HG03457 (cell line): Measurements from ENCODE around the gene SCAPER.

Experiments
- ATAC-seq: cut with Tn5 transposase; IDR thresholded peaks from one replicate; pipeline ENCODE4 v1.9.1; 2021; ENCODE audit warnings: moderate number of reproducible peaks; ENCODE audit not compliant: unreplicated experiment

The SCAPER gene, protein sequence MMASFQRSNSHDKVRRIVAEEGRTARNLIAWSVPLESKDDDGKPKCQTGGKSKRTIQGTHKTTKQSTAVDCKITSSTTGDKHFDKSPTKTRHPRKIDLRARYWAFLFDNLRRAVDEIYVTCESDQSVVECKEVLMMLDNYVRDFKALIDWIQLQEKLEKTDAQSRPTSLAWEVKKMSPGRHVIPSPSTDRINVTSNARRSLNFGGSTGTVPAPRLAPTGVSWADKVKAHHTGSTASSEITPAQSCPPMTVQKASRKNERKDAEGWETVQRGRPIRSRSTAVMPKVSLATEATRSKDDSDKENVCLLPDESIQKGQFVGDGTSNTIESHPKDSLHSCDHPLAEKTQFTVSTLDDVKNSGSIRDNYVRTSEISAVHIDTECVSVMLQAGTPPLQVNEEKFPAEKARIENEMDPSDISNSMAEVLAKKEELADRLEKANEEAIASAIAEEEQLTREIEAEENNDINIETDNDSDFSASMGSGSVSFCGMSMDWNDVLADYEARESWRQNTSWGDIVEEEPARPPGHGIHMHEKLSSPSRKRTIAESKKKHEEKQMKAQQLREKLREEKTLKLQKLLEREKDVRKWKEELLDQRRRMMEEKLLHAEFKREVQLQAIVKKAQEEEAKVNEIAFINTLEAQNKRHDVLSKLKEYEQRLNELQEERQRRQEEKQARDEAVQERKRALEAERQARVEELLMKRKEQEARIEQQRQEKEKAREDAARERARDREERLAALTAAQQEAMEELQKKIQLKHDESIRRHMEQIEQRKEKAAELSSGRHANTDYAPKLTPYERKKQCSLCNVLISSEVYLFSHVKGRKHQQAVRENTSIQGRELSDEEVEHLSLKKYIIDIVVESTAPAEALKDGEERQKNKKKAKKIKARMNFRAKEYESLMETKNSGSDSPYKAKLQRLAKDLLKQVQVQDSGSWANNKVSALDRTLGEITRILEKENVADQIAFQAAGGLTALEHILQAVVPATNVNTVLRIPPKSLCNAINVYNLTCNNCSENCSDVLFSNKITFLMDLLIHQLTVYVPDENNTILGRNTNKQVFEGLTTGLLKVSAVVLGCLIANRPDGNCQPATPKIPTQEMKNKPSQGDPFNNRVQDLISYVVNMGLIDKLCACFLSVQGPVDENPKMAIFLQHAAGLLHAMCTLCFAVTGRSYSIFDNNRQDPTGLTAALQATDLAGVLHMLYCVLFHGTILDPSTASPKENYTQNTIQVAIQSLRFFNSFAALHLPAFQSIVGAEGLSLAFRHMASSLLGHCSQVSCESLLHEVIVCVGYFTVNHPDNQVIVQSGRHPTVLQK (N-terminal part only)

DNA sequence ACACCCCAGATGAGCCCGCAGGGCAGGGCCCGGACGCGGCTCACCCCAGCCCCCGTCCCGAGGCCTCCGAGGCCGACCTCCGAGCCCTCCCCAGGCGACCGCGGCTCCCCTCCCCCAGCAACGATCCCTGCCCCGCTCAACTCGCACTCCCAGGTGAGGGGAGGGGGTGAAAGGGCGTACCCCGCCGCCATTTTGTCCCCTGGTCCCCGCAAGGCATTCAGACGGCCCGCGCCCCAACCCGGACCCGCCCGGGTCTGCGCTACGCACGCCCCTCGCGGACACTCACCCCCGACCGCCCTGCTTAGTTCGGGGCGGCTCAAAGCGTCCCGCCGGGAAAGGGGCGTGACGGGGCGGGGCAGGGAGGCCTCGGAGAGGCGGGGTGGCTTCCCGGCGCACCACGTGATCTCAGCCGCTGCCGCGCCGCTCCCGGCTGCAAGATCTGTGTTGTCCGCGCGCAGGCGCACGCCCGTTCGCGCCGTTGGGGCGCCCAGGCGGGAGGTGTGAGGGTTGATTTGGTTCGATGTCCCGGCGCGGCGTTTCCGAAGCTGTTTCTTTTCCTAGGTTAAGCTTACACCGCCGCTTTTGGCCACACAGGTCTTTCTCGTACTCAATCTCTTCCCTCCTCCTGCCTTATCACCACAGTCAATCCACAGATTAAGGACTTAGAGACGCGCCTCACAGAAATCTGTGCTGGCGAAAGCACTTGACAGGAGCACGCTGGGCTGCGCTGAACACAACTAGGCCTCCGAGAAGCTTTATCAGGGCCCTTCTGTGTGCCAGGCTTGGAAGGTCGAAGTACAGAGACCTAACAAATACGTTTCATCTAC is at the start of gene SCAPER:
Gene SCAPER (minus strand): TSS at position 328 of the 827 bp plus-strand sequence. CDS start 21,523 bp downstream, outside the sequence.
- peak; percentile 85 for ATAC-seq

DNA sequence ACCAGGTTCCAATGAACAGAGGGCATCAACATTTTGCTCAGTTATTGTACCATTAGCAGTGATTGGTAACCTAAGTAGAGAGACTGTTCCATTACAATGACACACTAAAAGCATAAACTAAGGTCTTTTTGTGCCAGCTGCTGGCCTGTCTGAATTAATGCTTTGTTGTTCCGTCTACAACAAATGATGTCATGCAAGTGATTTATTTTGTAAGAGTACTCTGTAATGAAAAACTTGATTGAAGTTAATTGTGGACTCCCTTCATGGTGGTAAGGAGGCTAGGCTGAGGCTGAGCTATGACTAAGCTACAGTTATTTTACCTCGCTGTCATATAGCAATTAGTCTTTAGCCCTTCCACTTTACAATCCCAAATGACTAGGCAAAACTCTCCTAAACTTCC is 49.6 kb upstream of the SCAPER start:
- no peak for ATAC-seq

DNA sequence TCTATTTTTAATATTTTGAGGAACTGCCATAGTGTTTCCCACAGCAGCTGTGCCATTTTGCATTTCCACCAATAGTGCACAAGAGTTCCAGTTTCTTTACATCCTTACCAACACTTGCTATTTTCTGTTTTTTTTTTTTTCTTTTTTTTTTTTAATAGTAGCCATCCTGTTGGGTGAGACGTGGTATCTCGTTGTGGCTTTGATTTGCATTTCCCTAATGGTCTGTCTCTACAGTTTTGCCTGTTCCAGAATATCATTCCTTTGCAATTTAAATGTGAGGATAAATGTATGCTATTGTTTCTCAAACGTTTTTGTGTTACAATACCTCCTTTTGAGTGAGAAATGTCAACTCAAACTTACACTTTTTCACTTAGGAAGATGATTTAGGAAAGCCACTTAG is 48.8 kb upstream of the SCAPER start:
- no peak for ATAC-seq

DNA sequence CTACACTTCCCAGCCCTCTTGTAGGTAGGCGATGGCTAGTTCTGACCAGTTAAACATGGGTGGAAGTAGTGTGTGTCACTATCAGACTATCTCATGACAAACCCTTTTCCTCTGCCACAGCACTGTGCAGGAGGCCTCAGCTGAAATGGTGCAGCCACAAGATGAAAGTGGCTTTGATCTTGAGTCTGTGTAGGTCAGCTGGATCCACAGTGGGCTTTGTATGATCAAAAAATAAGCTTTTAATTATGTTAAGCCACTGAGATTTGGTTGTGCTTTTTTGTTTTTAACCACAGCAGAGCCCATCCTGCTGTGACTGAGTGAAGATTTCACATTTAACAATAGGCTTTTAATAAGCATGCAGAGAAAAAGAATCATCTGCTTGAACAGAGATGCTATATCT is 46.1 kb upstream of the SCAPER start:
- no peak for ATAC-seq

DNA sequence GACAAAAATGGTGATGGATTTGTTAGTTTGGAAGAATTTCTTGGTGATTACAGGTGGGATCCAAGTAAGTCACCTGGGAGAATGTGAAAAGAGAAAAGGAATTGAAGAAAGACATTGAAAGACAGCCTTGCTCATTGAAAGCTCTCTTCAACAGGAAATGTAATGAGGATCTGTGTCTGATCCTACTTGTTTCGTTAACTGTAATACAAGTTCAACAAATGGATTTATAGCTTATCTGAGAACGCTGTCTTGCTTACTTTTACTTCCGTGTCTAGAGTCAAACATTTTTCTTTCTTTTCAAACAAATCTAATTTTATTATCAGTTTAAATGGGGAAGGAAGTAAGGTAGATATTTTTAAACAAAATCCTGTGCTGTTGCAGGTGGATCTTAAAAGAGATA is 42.3 kb upstream of the SCAPER start:
- no peak for ATAC-seq

DNA sequence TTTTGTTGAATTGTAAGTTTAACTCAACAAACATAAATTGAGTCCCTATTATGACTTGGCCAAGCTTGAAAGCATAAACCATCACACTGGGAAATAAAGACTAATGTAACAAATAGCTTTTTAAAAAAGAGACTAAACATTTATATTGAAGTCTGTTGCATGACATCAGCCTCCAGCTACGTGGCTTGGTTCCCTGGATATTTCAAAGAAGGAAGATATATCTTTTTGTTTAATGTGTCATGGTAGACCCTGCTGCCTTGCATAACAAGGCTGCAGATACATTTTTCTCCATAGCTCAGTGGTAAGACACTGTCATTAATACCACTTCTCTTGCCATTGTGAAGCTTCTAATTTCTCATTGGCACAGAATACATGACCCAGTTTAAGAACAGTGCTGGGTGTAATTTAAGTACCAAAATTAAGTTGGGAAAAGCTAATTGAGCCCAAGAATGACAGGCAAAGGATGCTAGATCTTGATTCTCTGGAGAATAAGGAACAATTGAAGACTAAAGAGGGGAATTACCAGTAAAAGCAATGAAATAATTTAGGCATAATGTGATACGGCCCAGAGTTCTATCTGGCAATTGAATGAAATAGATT is 40.5 kb upstream of the SCAPER start:
- ATAC-seq: no peak

DNA sequence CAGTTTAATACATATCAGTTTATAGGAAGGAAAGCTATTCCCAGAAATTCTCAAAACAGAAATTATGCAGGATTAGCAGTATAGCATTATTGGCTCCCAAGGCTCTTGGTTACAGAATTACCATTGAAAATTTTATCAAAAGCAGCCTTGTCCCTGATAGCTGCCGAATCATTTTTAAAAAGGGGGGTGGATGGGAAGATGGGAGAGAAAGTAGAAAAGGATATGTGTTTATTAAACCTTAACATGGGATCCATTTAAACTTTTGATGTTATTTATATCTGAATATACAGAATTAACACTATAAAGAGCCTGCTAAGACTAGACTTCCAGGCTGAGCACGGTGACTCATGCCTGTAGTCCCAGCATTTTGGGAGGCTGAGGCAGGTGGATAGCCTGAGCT is 37.2 kb upstream of the SCAPER start:
- ATAC-seq: no peak

DNA sequence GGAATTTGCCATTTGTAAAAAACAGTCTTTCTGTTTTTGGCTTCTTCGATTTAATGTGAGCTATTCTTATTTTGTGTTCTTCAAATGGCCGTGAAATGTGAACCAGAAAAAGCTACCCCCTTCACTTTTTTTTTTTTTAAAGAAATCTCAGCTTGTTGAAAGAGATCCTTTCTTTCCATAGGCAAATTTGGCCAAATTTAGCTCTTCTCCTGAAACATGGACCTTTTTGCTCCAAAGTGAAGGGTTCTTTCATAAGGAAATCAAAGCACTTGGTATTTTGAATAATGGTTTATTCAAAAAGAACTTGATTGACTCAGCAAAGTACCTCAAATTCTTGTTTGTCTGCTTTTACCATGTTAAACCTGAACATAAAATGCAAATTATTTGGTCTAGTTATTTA is 36.5 kb upstream of the SCAPER start:
- ATAC-seq: no peak

DNA sequence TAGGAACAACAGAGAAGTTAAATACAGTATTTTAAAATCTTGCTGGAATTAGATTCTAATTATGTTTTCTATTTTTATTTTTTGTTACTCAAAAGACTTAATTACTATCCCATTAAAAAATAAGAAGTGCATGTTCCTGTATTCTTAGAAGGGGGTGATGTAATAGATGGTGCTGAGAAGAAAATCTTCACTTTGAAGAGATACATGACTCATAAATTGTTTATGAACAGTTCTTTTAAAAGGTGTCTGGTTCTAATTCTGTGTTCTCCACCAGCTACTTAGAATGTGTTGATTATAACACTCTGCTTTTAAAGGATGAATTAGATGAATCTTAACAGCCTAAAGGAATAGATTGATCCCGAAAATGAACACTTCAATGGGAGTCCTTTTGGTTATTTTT is 34.6 kb upstream of the SCAPER start:
- ATAC-seq: no peak

DNA sequence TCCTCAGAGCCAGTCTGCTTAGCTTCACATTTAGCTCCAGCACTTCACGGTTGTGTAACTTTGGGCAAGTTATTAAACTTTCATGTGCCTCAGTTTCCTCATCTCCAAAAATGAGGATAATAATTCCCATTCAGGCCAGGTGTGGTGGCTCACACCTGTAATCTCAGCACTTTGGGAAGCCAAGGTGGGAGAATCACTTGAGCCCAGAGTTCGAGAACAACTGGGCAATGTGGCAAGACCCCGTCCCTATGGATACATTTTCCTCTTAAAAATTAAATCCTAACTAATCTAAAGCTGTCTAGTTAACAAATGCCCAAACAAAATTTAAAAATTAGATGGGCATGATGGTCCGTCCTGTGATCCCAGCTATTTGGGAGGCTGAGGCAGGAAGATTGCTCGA is 33.6 kb upstream of the SCAPER start:
- no peak for ATAC-seq

DNA sequence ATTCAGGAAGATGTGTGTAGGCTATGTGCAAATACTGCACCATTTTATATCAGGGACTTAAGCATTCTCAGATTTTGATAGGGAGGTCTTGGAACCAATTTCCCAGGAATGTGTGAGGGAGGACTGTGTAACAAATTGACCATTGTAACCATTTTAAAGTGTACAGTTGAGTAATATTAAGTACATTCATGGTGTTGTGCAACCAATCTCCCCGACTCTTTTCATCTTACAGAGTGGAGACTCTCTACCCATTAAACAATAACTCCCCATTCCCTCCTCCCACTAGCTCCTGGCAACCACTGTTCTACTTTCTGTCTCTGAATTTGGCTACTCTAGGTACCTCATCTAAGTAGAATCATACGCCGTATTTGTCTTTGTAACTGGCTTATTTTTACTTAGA is 31.5 kb upstream of the SCAPER start:
- no peak for ATAC-seq

DNA sequence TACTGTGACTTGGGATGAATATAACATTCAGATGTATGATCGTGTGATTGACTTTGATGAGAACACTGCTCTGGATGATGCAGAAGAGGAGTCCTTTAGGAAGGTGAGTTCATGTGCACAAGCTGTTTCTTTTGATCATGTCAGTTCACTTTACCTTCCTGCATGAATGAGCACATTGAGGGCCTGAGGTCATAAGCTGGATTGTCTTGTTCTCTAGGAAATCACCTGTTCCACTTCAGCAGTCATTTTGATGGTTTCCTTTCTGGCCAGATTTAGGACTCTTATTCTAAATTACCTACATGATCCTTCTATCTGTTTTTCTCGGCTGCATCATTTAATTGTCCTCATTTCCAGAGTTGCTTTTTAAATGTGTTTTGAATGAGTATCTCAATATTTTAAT is 30.5 kb upstream of the SCAPER start:
- ATAC-seq: no peak

DNA sequence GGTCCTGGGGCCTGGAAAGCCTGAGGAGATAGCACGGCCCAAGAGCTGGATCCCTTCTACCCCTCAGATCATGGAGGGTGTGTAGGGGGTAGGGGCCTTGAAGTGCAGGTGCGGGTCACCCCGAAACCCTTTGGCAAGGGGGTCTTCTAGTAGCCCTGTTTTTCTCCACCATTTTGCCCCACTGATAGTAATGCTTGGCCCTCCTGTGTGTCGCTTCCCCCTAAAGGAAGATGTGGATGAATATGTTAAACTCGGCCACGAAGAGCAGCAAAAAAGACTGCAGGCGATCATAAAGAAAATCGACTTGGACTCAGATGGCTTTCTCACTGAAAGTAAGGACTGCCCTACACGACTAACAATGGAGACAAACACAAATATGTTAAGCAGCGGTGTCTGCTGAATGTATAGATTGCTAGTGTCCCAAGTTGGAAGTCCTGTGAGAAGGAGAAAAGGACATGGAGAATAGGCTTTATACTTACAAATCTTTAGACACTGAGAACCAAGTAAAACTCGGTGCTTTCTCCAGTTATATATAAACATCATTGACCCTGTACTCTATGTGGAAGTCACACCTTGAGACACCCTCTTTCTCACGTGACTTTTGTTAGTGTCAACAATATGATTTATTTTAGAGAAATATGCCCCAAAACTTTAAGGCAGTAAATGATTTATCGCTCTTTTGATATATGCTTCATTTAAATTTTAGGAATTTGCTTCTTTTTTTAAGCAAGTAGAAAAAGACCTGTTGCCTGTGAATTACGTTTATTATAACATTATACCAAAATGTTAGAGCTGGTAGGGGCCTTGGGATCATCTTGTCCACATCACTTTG is 27.2 kb upstream of the SCAPER start:
- no peak for ATAC-seq

DNA sequence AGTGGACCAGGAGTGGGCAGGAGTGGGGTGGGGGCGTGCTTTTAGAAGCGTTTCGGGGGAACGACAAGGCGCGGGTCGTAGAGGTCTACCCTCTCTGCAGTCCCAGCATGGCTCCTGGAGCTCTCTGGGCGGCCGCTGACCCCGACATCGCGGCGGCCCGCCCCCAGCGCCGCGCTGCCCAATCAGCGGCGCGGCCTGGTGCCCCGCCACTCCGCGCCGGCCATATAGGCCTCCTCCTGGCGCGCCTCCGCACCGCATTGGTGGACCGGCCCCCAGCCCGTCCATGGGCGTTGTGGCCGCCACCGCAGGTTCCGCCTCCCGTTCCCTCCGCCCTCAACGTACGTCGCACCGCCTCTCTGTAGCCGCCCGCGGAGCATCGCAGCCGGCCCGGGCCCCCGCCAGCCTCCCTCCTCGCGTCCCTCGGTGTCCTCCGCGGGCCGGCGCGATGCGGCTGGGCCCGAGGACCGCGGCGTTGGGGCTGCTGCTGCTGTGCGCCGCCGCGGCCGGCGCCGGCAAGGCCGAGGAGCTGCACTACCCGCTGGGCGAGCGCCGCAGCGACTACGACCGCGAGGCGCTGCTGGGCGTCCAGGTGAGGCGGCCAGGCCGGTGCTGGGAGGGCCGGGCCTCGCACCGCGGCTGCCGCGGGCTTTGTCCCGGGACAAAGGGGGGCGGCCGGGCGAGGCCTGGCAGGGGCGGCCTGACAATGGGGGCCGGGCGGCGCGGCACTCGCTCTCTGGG is 26.4 kb upstream of the SCAPER start, which contains the start of gene RCN2:
Gene RCN2 (plus strand): TSS at position 353 of the 738 bp plus-strand sequence. CDS start 93 bp downstream, at position 446.
- ATAC-seq: peak; percentile 97

DNA sequence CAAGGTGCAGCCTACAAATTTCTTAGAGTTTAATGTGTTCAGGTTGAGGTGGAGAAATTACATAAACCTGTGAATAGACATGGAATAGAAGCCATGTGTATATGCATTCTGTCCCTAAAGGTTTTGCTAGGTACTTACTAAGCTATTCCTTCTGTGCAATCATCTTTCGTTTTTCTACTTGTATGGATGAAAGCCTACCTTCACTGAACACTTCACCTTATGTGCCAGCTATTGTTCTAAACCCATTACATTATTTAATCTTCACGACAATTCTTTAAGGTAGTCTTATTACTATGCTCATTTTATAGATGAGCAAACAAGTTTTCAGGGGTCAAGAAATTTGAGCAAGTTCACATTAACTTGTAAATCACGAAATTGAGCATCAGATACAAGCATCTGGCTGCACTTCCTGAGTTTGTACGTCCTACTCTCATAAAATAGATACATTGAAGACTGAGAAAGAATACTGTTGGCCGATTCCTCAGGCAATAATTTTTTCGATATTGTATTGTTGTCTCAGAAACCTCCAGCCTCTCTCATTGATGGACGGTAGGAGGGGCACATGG is 25.8 kb upstream of the SCAPER start:
- no peak for ATAC-seq

DNA sequence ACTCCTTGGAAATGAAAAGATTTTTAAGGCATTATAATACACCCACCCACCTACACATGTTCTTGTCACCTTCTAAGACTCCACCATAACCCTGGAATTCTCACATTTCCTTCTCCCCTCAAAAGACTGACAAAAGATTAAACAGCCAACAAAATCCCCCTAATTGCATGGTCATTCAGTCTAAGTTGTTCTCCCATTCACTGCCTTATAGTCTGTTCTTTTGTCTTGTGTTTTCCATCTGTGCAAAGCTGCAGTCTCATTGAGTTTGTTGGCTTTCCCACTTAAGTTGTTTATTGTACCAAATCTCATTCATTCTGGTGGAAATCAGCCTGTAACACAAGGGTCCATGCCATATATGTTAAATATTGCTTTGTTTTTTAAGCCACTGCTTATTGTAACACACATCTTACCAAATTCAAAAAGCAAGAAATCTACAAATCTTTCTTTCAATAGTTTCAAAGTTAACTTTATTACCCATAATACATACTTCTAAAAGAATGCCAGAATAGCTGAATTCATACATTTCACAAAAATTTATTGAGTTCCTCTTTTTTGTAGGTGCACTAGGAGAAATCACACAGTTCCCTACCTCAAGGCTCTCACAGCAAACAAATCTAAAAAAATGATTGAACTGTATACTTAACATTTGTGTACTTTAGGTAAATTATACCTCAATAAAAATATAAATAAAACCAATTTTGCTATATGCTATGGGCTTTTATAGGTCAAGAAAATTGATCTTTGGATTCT is 24.0 kb upstream of the SCAPER start:
- ATAC-seq: no peak

DNA sequence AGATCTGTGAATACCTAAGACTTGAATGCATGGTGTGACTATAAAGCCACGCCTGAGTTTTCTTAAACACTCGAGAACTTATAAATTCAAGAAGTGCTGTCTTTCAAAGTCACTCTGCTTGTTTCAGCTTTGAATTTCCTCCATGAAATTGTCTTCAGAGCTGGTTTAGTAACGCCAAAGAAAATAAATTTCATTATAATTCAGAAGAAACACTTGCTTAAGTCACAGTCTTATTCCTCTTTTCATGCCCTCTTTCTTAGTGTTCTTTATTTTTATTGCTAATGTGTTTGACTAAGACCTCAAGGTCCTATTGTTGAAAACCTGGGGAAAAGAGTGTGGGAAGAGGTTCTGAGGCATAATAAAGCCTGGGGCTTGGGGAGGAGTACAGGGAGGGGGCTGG is 23.1 kb upstream of the SCAPER start:
- no peak for ATAC-seq
